Fibroblast of lung (primary cell): ENCODE measurements around the gene PTGFR. TPM values are rescaled to one million over a fixed set of nuclear protein-coding genes. Genes with fewer than 3 reads are reported as not detected.
A peak's percentile ranks its signal among the peaks of the same experiment; 100 is the strongest.

ENCODE experiments used
- DNase-seq, 2 donors: peaks; one replicate each; pipeline versions ENCODE4 v3.0.0 to v3.0.0-alpha.2; 2010; ENCODE audit warnings: low read depth in 2 of 2
- H2AFZ ChIP-seq: 2 replicates; pipeline ENCODE4 v1.5.1; 2012; ENCODE audit warnings: low read length, control low read depth, inconsistent platforms
- H3K27ac ChIP-seq: 2 replicates; pipeline ENCODE4 v1.5.1; 2011; ENCODE audit warnings: low read length, control low read depth; ENCODE audit not compliant: insufficient read depth
- H3K27me3 ChIP-seq: 2 replicates; pipeline ENCODE4 v1.5.1; 2011; ENCODE audit warnings: mild to moderate bottlenecking, low read length; ENCODE audit not compliant: control insufficient read depth, insufficient read depth
- H3K36me3 ChIP-seq: 2 replicates; pipeline ENCODE4 v1.5.1; 2011; ENCODE audit warnings: low read length; ENCODE audit not compliant: control insufficient read depth, insufficient read depth
- H3K4me1 ChIP-seq: 2 replicates; pipeline ENCODE4 v1.5.1; 2011; ENCODE audit warnings: low read length; ENCODE audit not compliant: control insufficient read depth, insufficient read depth; ENCODE audit errors: extremely low read depth
- H3K4me2 ChIP-seq: 2 replicates; pipeline ENCODE4 v1.5.1; 2011; ENCODE audit warnings: low read length, control low read depth; ENCODE audit not compliant: insufficient read depth; ENCODE audit errors: extremely low read depth
- H3K4me3 ChIP-seq, 4 experiments: fragments of 200-600 bp in 1 of 4; sonication (generic) in 1 of 4; replicated peaks in 1 of 4; 2 replicates each; pipeline ENCODE4 v1.5.1; 2011 to 2016; ENCODE audit warnings: low read length in 4 of 4, low read depth in 3 of 4, mild to moderate bottlenecking in 3 of 4, control low read depth in 2 of 4, inconsistent platforms in 1 of 4, mixed read lengths in 1 of 4; ENCODE audit not compliant: insufficient read depth in 1 of 4; ENCODE audit errors: control extremely low read depth in 1 of 4
- H3K79me2 ChIP-seq: 2 replicates; pipeline ENCODE4 v1.5.1; 2012; ENCODE audit warnings: mild to moderate bottlenecking, low read length, inconsistent platforms; ENCODE audit not compliant: control insufficient read depth, insufficient read depth
- H3K9ac ChIP-seq: 2 replicates; pipeline ENCODE4 v1.5.1; 2011; ENCODE audit warnings: mild to moderate bottlenecking, low read length, control low read depth; ENCODE audit not compliant: insufficient read depth
- H3K9me3 ChIP-seq: 2 replicates; pipeline ENCODE4 v1.5.1; 2012; ENCODE audit warnings: low read depth, low read length; ENCODE audit not compliant: control insufficient read depth, insufficient read depth
- H4K20me1 ChIP-seq: 2 replicates; pipeline ENCODE4 v1.5.1; 2011; ENCODE audit warnings: low read length; ENCODE audit not compliant: control insufficient read depth, insufficient read depth; ENCODE audit errors: extremely low read depth
- EZH2 ChIP-seq: IDR thresholded peaks from 2 replicates; pipeline ENCODE4 v1.5.1; 2012; ENCODE audit warnings: low read length, control low read depth, mild to moderate bottlenecking; ENCODE audit errors: missing control alignments
- polyA plus RNA-seq, 2 donors: library from polyadenylated mRNA; depleted of rRNA in 1 of 2; stranded (reverse) in 1 of 2; unstranded in 1 of 2; fragments of >200 nt; gene quantifications; 2 replicates each; pipeline ENCODE4 v1.2.1, GENCODE V29; 2011 to 2012; ENCODE audit warnings: missing spikeins in 1 of 2
- total RNA-seq: library from RNA; depleted of rRNA; stranded (reverse); fragments of >200 nt; gene quantifications from 2 replicates; pipeline ENCODE4 v1.2.1, GENCODE V29; 2014
- TF ChIP-seq, protein P1 (sequence below), 2 donors: IDR thresholded peaks in 1 of 2; conservative IDR thresholded peaks in 1 of 2; 1 replicate in 1 of 2; 2 replicates in 1 of 2; pipeline ENCODE4 v1.5.1; 2011 to 2012; ENCODE audit warnings: low read length in 2 of 2, control low read depth in 1 of 2, inconsistent platforms in 1 of 2, low read depth in 1 of 2, mild to moderate bottlenecking in 1 of 2

The PTGFR gene
- total and polyA plus RNA-seq, 2 donors (not counting 1 experiment from before 2014, with no cell fraction given) = 4.1 to 32.7 TPM

DNA sequence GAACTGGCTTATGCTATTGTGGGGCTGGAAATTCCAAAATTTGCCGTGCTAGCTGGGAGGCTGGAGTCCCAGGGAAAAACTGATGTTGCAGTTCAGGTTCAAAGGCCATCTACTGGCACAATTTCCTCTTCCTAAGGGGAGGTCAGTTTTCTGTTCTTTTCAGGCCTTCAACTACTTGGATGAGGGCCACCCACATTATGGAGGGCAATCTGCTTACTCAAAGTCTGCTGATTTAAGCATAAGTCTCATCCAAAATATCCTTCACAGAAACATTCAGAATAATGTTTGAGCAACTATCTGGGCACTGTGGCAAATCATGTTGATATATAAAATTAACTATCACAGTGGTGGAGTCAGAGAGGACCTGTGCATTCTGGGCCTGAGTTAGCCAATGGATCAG is 21.2 kb upstream of the PTGFR start:
- Histone ChIP-seq H3K9me3 (no peaks in the 10 kb centered on the region), H3K79me2 (no peaks in the 10 kb centered on the region), H3K36me3 (no peaks in the 10 kb centered on the region), H3K27ac (no peak overlapping the region), H4K20me1 (no peaks in the 10 kb centered on the region), H3K4me1 (no peaks in the 10 kb centered on the region), H3K4me3 (no peak overlapping the region), H3K27me3 (peaks cover 3% of the 10 kb centered on the region), H3K9ac (no peak overlapping the region), H2AFZ (no peak overlapping the region), H3K4me2 (no peak overlapping the region)
- no peak for DNase-seq
- no peak for TF ChIP-seq EZH2
- TF ChIP-seq, protein P1, sequence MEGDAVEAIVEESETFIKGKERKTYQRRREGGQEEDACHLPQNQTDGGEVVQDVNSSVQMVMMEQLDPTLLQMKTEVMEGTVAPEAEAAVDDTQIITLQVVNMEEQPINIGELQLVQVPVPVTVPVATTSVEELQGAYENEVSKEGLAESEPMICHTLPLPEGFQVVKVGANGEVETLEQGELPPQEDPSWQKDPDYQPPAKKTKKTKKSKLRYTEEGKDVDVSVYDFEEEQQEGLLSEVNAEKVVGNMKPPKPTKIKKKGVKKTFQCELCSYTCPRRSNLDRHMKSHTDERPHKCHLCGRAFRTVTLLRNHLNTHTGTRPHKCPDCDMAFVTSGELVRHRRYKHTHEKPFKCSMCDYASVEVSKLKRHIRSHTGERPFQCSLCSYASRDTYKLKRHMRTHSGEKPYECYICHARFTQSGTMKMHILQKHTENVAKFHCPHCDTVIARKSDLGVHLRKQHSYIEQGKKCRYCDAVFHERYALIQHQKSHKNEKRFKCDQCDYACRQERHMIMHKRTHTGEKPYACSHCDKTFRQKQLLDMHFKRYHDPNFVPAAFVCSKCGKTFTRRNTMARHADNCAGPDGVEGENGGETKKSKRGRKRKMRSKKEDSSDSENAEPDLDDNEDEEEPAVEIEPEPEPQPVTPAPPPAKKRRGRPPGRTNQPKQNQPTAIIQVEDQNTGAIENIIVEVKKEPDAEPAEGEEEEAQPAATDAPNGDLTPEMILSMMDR (conservative IDR thresholded peaks at IDR 0.05 in 1 of 2, IDR thresholded peaks at IDR 0.05 in 1 of 2; ENCODE audit: low read depth in 1 of 2, low read length in 2 of 2) = no peak

DNA sequence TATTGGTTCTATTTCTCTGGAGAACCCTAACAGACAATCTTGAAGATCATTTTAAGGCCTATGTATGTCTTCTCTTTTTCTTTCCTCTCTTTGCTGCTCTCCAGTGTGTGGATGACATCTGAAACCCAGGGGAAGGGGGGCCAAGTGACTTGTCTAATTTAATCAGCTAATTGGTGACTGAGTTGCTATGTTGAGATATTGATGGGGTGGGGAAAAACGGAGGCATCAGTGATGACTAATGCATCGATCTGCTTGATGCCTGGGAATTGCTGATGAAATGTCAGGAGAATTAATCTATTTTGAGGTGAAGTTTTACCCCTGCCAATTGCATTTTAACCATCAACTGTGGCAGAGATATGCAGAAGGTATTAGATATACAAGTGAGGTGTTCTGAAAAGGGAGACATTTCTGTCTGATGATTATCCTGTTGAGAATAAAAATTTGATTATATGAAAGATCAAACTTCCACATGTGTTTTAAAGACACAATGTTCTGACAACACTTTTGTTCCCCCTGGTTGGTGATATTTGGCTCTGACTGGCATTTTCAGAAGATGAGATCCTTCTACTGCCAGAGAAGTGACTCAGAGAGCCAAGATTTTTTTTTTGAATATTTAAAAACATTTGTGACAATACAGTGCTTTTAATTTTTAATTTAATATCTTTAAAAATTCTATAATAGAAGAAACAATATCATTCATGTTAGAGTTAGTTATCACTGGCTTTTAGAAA is 18.7 kb upstream of the PTGFR start:
- no peak for DNase-seq

DNA sequence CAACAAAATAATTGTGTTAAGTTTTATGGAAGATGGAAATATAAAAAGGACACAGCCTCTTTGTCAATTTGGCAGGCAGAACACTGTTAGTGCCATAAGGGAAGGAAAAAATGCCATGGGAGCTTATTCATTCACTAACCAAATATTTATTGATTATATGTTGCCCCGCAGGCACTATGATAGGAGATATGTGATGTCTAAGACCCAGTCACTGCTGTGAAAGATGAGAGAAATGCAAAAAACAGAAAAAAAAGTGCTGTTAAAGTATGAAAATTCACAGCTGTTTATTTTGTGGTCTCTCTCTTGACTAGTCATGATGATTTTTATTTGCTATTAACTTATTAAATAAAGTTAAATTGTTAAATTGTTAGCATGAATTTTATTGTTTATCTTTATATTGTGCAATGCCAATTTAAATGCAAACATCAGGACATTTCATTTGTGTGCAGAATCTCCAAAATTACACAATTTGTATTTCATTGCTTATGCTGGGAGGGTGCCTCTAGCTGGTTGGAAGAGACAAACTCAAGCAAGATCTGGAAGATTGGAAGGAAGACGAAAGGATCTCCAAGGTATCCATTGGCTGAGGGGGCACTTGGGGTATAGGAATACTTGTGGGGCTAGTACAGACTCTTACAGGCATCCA is 17.8 kb upstream of the PTGFR start:
- H3K27ac ChIP-seq = no peak overlapping the region

More for the DNA sequence above, 18.7 kb upstream of the PTGFR start:
- Histone ChIP-seq H3K36me3 (no peaks in the 10 kb centered on the region), H2AFZ (no peak overlapping the region), H3K9ac (no peak overlapping the region), H3K4me2 (no peak overlapping the region), H3K4me1 (no peaks in the 10 kb centered on the region), H3K9me3 (no peaks in the 10 kb centered on the region), H4K20me1 (no peaks in the 10 kb centered on the region), H3K27me3 (peaks cover 3% of the 10 kb centered on the region), H3K4me3 (no peak overlapping the region), H3K79me2 (no peaks in the 10 kb centered on the region), H3K27ac (no peak overlapping the region)
- TF ChIP-seq EZH2 = no peak
- TF ChIP-seq, protein P1 (conservative IDR thresholded peaks at IDR 0.05 in 1 of 2, IDR thresholded peaks at IDR 0.05 in 1 of 2; ENCODE audit: low read depth in 1 of 2, low read length in 2 of 2) = no peak

More for the DNA sequence above, 17.8 kb upstream of the PTGFR start:
- Histone ChIP-seq H2AFZ (no peak overlapping the region), H3K27me3 (no peaks in the 10 kb centered on the region), H3K4me1 (no peaks in the 10 kb centered on the region), H3K36me3 (no peaks in the 10 kb centered on the region), H3K9ac (no peak overlapping the region), H3K79me2 (no peaks in the 10 kb centered on the region), H3K9me3 (no peaks in the 10 kb centered on the region), H3K4me2 (no peak overlapping the region), H3K4me3 (no peak overlapping the region), H4K20me1 (no peaks in the 10 kb centered on the region)
- peak in 1 of 2 donors; percentile 18 for DNase-seq
- TF ChIP-seq, protein P1 (conservative IDR thresholded peaks at IDR 0.05 in 1 of 2, IDR thresholded peaks at IDR 0.05 in 1 of 2; ENCODE audit: low read depth in 1 of 2, low read length in 2 of 2) = no peak
- TF ChIP-seq EZH2 = no peak
